Immature natural killer cell (primary cell): ENCODE data around the gene FAM162B. TPM values are rescaled to one million over a fixed set of nuclear protein-coding genes. Genes with fewer than 3 reads are reported as not detected.
"Not testable (repeated sequence)": the region's sequence is repeated elsewhere in the genome, so short reads cannot be mapped to it uniquely, and the experiment has no call there.

Experiments used
- DNase-seq, 3 donors: peaks; one replicate each; pipeline ENCODE4 v3.0.0; 2022; ENCODE audit warnings: mixed read lengths in 1 of 3
- H3K27ac Mint-ChIP-seq, 6 donors: one replicate each; pipeline ENCODE4 v1.8.0; 2020; ENCODE audit warnings: mixed read lengths in 6 of 6, mild to moderate bottlenecking in 5 of 6, inconsistent platforms in 4 of 6, moderate library complexity in 3 of 6
- H3K27me3 Mint-ChIP-seq, 3 donors: one replicate each; pipeline ENCODE4 v1.8.0; 2020 to 2021; ENCODE audit warnings: low read depth in 3 of 3, mild to moderate bottlenecking in 3 of 3, mixed read lengths in 3 of 3, moderate library complexity in 3 of 3, inconsistent platforms in 1 of 3
- H3K36me3 Mint-ChIP-seq, 3 donors: one replicate each; pipeline ENCODE4 v1.8.0; 2020; ENCODE audit warnings: mixed read lengths in 3 of 3, inconsistent platforms in 2 of 3, mild to moderate bottlenecking in 2 of 3
- H3K4me1 Mint-ChIP-seq, 2 donors: one replicate each; pipeline ENCODE4 v1.8.0; 2020; ENCODE audit warnings: inconsistent platforms in 2 of 2, mild to moderate bottlenecking in 2 of 2, mixed read lengths in 2 of 2, moderate library complexity in 1 of 2
- H3K4me3 Mint-ChIP-seq, 5 donors: one replicate each; pipeline ENCODE4 v1.8.0; 2020; ENCODE audit warnings: mild to moderate bottlenecking in 5 of 5, mixed read lengths in 5 of 5, inconsistent platforms in 3 of 5, moderate library complexity in 3 of 5
- H3K9me3 Mint-ChIP-seq, 6 donors: one replicate each; pipeline ENCODE4 v1.8.0; 2020; ENCODE audit warnings: mild to moderate bottlenecking in 6 of 6, mixed read lengths in 6 of 6, inconsistent platforms in 4 of 6, moderate library complexity in 3 of 6
- polyA plus RNA-seq, 3 donors: library from polyadenylated mRNA; unstranded; fragments of 300-500 nt; fragmentation: Illumina TruSeq; gene quantifications; one replicate each; pipeline ENCODE4 v1.2.3, GENCODE V29; 2021

The FAM162B gene
- polyA plus RNA-seq, 3 donors from 2014 or later: not detected

GRCh38 chr6:116763906-116764628 is 1.5 kb downstream of the FAM162B start:
- no peak for DNase-seq
- H3K36me3 Mint-ChIP-seq: peaks cover 0 to 4% (median 3%) of the 10 kb centered on the region in 3 donors
- peaks cover 9 to 11% of the 10 kb centered on the region in 2 donors for H3K4me1 Mint-ChIP-seq
- no peak overlapping the region for H3K27ac Mint-ChIP-seq
- H3K9me3 Mint-ChIP-seq: no peaks in the 10 kb centered on the region
- H3K4me3 Mint-ChIP-seq: no peak overlapping the region
- peaks cover 0 to 21% (median 5%) of the 10 kb centered on the region in 3 donors for H3K27me3 Mint-ChIP-seq

GRCh38 chr6:116763048-116763447 is 2.5 kb downstream of the FAM162B start:
- H3K27me3 Mint-ChIP-seq: peaks cover 0 to 21% (median 5%) of the 10 kb centered on the region in 3 donors
- DNase-seq: no peak
- H3K4me3 Mint-ChIP-seq: no peak overlapping the region
- no peaks in the 10 kb centered on the region for H3K9me3 Mint-ChIP-seq
- peaks cover 9 to 11% of the 10 kb centered on the region in 2 donors for H3K4me1 Mint-ChIP-seq
- H3K36me3 Mint-ChIP-seq: peaks cover 0 to 4% (median 3%) of the 10 kb centered on the region in 3 donors
- no peak overlapping the region for H3K27ac Mint-ChIP-seq

GRCh38 chr6:116762235-116762634 is 3.3 kb downstream of the FAM162B start:
- Mint-ChIP-seq H3K4me1 (peaks cover 9 to 11% of the 10 kb centered on the region in 2 donors), H3K27me3 (peaks cover 0 to 16% (median 10%) of the 10 kb centered on the region in 3 donors), H3K36me3 (peaks cover 0 to 4% (median 0%) of the 10 kb centered on the region in 3 donors), H3K4me3 (no peak overlapping the region), H3K27ac (no peak overlapping the region), H3K9me3 (no peaks in the 10 kb centered on the region)
- DNase-seq: no peak

- H3K27ac Mint-ChIP-seq: no peak overlapping the region
- H3K9me3 Mint-ChIP-seq: no peaks in the 10 kb centered on the region
- peaks cover 0 to 4% (median 0%) of the 10 kb centered on the region in 3 donors for H3K36me3 Mint-ChIP-seq
- peaks cover 9 to 11% of the 10 kb centered on the region in 2 donors for H3K4me1 Mint-ChIP-seq
- peaks cover 0 to 13% (median 6%) of the 10 kb centered on the region in 3 donors for H3K27me3 Mint-ChIP-seq
- no peak for DNase-seq
- no peak overlapping the region for H3K4me3 Mint-ChIP-seq
These were observed 3.7 kb downstream of the FAM162B start for GRCh38 chr6:116761779-116762178.

DNA sequence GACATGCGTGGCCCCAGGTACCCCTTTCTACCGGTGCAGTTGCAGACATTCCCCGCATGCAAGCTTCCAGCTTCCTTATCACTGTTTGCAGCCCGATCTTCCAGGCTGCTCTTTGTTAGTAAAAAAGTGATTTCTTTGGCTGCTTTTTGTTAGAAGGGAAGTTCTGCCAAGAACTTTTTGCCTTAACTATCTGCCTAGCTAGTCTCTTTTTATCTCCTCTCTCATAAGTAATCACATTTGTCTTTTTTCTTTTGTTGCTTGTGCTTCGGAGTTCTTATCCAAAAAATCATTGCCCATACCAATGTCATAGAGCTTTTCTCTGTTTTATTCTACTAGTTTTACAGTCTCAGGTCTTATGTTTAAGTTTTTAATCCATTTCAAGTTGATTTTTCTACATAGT is 20.3 kb downstream of the FAM162B start:
- H3K27ac Mint-ChIP-seq: no peak overlapping the region
- no peak overlapping the region for H3K4me3 Mint-ChIP-seq
- peaks cover 0 to 4% (median 0%) of the 10 kb centered on the region in 3 donors for H3K36me3 Mint-ChIP-seq
- H3K27me3 Mint-ChIP-seq: peaks cover 0 to 8% (median 0%) of the 10 kb centered on the region in 3 donors
- DNase-seq: no peak
- no peaks in the 10 kb centered on the region for H3K4me1 Mint-ChIP-seq
- H3K9me3 Mint-ChIP-seq: peaks cover 9 to 32% (median 15%) of the 10 kb centered on the region in 6 donors

GRCh38 chr6:116741571-116741970 is 23.9 kb downstream of the FAM162B start:
- Mint-ChIP-seq H3K27ac (no peak overlapping the region), H3K9me3 (peaks cover 14 to 48% (median 31%) of the 10 kb centered on the region in 6 donors), H3K4me1 (no peaks in the 10 kb centered on the region), H3K4me3 (no peak overlapping the region), H3K27me3 (peaks cover 0 to 2% (median 0%) of the 10 kb centered on the region in 3 donors), H3K36me3 (peaks cover 15 to 19% (median 16%) of the 10 kb centered on the region in 3 donors)
- no peak for DNase-seq

DNA sequence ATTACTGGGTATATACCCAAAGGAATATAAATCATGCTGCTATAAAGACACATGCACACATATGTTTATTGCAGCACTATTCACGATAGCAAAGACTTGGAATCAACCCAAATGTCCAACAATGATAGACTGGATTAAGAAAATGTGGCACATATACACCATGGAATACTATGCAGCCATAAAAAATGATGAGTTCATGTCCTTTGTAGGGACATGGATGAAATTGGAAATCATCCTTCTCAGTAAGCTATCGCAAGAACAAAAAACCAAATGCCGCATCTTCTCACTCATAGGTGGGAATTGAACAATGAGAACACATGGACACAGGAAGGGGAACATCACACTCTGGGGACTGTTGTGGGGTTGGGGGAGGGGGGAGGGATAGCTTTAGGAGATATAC is 25.0 kb downstream of the FAM162B start:
- H3K27me3 Mint-ChIP-seq, DNase-seq, H3K27ac Mint-ChIP-seq, H3K4me1 Mint-ChIP-seq, H3K4me3 Mint-ChIP-seq: not testable (repeated sequence)
- Mint-ChIP-seq H3K9me3 (peaks cover 16 to 57% (median 36%) of the 10 kb centered on the region in 6 donors), H3K36me3 (peaks cover 25 to 30% (median 26%) of the 10 kb centered on the region in 3 donors)

GRCh38 chr6:116737004-116737403 is 28.5 kb downstream of the FAM162B start:
- no peak for DNase-seq
- Mint-ChIP-seq H3K9me3 (peaks cover 7 to 40% (median 27%) of the 10 kb centered on the region in 6 donors), H3K4me3 (no peak overlapping the region), H3K36me3 (peaks cover 44 to 50% (median 47%) of the 10 kb centered on the region in 3 donors), H3K27me3 (no peaks in the 10 kb centered on the region), H3K27ac (no peak overlapping the region), H3K4me1 (no peaks in the 10 kb centered on the region)

- H3K27ac Mint-ChIP-seq: no peak overlapping the region
- DNase-seq: no peak
- peaks cover 40 to 56% (median 56%) of the 10 kb centered on the region in 3 donors for H3K36me3 Mint-ChIP-seq
- H3K27me3 Mint-ChIP-seq: no peaks in the 10 kb centered on the region
- H3K4me3 Mint-ChIP-seq: no peak overlapping the region
- H3K4me1 Mint-ChIP-seq: no peaks in the 10 kb centered on the region
- peaks cover 0 to 2% (median 0%) of the 10 kb centered on the region in 6 donors for H3K9me3 Mint-ChIP-seq
These were observed 35.0 kb downstream of the FAM162B start for GRCh38 chr6:116730513-116730912.

DNA sequence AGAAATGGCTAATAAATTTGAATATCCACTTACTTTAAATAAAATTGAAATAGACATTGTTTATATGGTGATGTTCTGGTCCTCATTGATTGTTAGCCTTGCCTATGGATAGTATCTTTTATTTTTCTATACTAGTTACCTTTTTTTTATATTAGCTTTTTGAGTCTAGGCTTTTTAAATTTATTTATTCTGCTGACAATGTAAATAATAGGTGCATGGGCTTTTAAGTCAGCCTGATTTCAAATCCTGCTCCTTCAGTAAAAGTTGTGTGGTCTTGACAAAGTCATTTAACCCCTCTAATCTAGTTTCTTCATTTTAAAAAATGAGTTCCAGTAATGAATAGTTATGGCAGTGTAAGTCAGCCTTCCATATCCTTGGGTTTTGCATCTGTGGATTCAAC is 38.6 kb downstream of the FAM162B start:
- H3K4me1 Mint-ChIP-seq: no peaks in the 10 kb centered on the region

GRCh38 chr6:116714761-116715160 is 50.8 kb downstream of the FAM162B start:
- peaks cover 40 to 53% (median 43%) of the 10 kb centered on the region in 3 donors for H3K36me3 Mint-ChIP-seq
- H3K4me1 Mint-ChIP-seq: peaks cover 2 to 20% of the 10 kb centered on the region in 2 donors
- no peak overlapping the region for H3K4me3 Mint-ChIP-seq
- no peak for DNase-seq
- H3K27ac Mint-ChIP-seq: no peak overlapping the region
- H3K9me3 Mint-ChIP-seq: no peaks in the 10 kb centered on the region
- H3K27me3 Mint-ChIP-seq: no peaks in the 10 kb centered on the region

More for the DNA sequence above, 38.6 kb downstream of the FAM162B start:
- no peak overlapping the region for H3K4me3 Mint-ChIP-seq
- H3K27me3 Mint-ChIP-seq: no peaks in the 10 kb centered on the region
- no peaks in the 10 kb centered on the region for H3K9me3 Mint-ChIP-seq
- no peak for DNase-seq
- H3K36me3 Mint-ChIP-seq: peaks cover 31 to 54% (median 49%) of the 10 kb centered on the region in 3 donors
- no peak overlapping the region for H3K27ac Mint-ChIP-seq

- no peak overlapping the region for H3K27ac Mint-ChIP-seq
- no peaks in the 10 kb centered on the region for H3K9me3 Mint-ChIP-seq
These were observed 51.2 kb downstream of the FAM162B start for GRCh38 chr6:116714296-116714695.

DNA sequence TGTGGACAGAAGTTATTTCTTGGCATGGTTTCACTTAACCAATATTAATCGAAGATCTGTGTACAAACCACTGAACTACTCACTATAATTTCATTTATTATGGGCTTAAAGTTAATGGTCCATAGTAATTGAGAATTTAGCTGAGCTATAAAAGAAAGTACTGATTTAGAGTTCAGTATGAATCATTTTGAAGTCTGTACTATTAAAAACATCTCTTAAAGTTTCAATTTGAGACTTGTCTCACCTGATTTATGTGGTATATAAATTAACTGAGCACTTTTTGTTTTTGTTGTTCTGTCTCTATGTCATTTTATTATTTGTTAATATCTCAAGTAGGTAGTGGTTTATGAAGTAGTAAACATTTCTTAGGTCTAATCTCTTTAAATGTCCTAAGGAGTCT is 59.6 kb downstream of the FAM162B start:
- DNase-seq: no peak
- Mint-ChIP-seq H3K27me3 (peaks cover 0 to 1% (median 0%) of the 10 kb centered on the region in 3 donors), H3K36me3 (peaks cover 0 to 20% (median 15%) of the 10 kb centered on the region in 3 donors), H3K27ac (no peak overlapping the region), H3K4me1 (peaks cover 0 to 1% of the 10 kb centered on the region in 2 donors), H3K4me3 (no peak overlapping the region), H3K9me3 (no peaks in the 10 kb centered on the region)

More at GRCh38 chr6:116714296-116714695, 51.2 kb downstream of the FAM162B start:
- DNase-seq: no peak
- no peaks in the 10 kb centered on the region for H3K27me3 Mint-ChIP-seq
- H3K4me3 Mint-ChIP-seq: no peak overlapping the region
- H3K4me1 Mint-ChIP-seq: peaks cover 2 to 20% of the 10 kb centered on the region in 2 donors
- H3K36me3 Mint-ChIP-seq: peaks cover 38 to 51% (median 42%) of the 10 kb centered on the region in 3 donors

DNA sequence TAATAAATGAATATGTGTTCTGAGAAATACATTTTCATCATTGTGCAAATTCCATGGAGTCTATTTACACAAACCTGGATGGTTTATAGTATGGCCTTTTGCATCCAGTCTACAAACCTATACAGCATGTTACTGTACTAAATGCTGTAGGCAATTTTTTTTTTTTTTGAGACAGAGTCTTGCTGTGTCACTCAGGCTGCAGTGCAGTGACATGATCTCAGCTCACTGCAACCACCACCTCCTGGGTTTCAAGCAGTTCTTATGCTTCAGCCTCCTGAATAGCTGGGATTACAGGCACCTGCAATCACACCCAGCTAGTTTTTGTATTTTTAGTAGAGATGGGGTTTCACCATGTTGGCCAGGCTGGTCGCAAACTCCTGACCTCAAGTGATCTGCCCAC is 61.6 kb downstream of the FAM162B start:
- H3K4me3 Mint-ChIP-seq, DNase-seq, H3K9me3 Mint-ChIP-seq, H3K27ac Mint-ChIP-seq, H3K4me1 Mint-ChIP-seq, H3K27me3 Mint-ChIP-seq: not testable (repeated sequence)
- peaks cover 3 to 22% (median 19%) of the 10 kb centered on the region in 3 donors for H3K36me3 Mint-ChIP-seq
